Smooth muscle cell (in vitro differentiated cells): ENCODE measurements around the gene CAPN7. TPM values are rescaled to one million over a fixed set of nuclear protein-coding genes. Genes with fewer than 3 reads are reported as not detected.

Experiments
- DNase-seq: peaks from one replicate; lab custom pipeline; 2025; ENCODE audit not compliant: unreplicated experiment; lab: John Stamatoyannopoulos, UW
- H2AFZ ChIP-seq: fragments of 200-600 bp; sonication (generic); 2 replicates; pipeline ENCODE4 v1.6.0; 2016; ENCODE audit warnings: antibody characterized with exemption, low read depth, mild to moderate bottlenecking
- H3F3A ChIP-seq: fragments of 200-600 bp; sonication (generic); 2 replicates; pipeline ENCODE4 v1.6.0; 2017; ENCODE audit warnings: antibody characterized with exemption, low read depth
- H3K27ac ChIP-seq: fragments of 200-600 bp; sonication (generic); 2 replicates; pipeline ENCODE4 v1.5.1; 2016; ENCODE audit warnings: low read depth, mild to moderate bottlenecking
- H3K27me3 ChIP-seq: fragments of 200-600 bp; sonication (generic); 2 replicates; pipeline ENCODE4 v1.6.1; 2016; ENCODE audit warnings: low read depth, mild to moderate bottlenecking
- H3K36me3 ChIP-seq: fragments of 200-600 bp; sonication (generic); 2 replicates; pipeline ENCODE4 v1.5.1; 2016; ENCODE audit warnings: low read depth
- H3K4me1 ChIP-seq: fragments of 200-600 bp; sonication (generic); 2 replicates; pipeline ENCODE4 v1.5.1; 2016; ENCODE audit warnings: low read depth
- H3K4me2 ChIP-seq: fragments of 200-600 bp; sonication (generic); 2 replicates; pipeline ENCODE4 v1.6.0; 2016; ENCODE audit warnings: mild to moderate bottlenecking
- H3K4me3 ChIP-seq: fragments of 200-600 bp; sonication (generic); 2 replicates; pipeline ENCODE4 v1.5.1; 2016; ENCODE audit warnings: mild to moderate bottlenecking
- H3K79me2 ChIP-seq: fragments of 200-600 bp; sonication (generic); 2 replicates; pipeline ENCODE4 v1.6.0; 2016; ENCODE audit warnings: low read depth, mild to moderate bottlenecking
- H3K9ac ChIP-seq: fragments of 200-600 bp; sonication (generic); 2 replicates; pipeline ENCODE4 v1.6.0; 2016; ENCODE audit warnings: low read depth
- H3K9me3 ChIP-seq: fragments of 200-600 bp; sonication (generic); replicated peaks from 2 replicates; pipeline ENCODE4 v1.5.1; 2016; ENCODE audit warnings: low read depth
- H4K20me1 ChIP-seq: fragments of 200-600 bp; sonication (generic); 2 replicates; pipeline ENCODE4 v1.6.0; 2016; ENCODE audit warnings: low read depth
- WGBS: methylation state at CpG from one replicate; pipeline ENCODE4 v1.1.7; 2016; ENCODE audit warnings: low lambda C conversion rate; 5-methylcytosine and 5-hydroxymethylcytosine counted together
- polyA plus RNA-seq: library from polyadenylated mRNA; unstranded; fragments of >200 nt; fragmentation: Nextera tagmentation; extraction: Ambion mirVana; gene quantifications from 2 replicates; pipeline ENCODE4 v1.2.1, GENCODE V29; 2016
- total RNA-seq: library from RNA; depleted of rRNA; stranded (reverse); fragments of >200 nt; gene quantifications from 2 replicates; pipeline ENCODE4 v1.2.3, GENCODE V29; 2014
- TF ChIP-seq, protein P1 (sequence below): fragments of 200-600 bp; sonication (generic); IDR thresholded peaks from 2 replicates; pipeline ENCODE4 v1.5.1; 2017; ENCODE audit warnings: borderline replicate concordance, mild to moderate bottlenecking, antibody characterized with exemption; ENCODE audit not compliant: insufficient read depth, poor library complexity, severe bottlenecking

CAPN7 gene
- total and polyA plus RNA-seq, 2 experiments from 2014 or later: 20.5 to 38.7 TPM

DNA sequence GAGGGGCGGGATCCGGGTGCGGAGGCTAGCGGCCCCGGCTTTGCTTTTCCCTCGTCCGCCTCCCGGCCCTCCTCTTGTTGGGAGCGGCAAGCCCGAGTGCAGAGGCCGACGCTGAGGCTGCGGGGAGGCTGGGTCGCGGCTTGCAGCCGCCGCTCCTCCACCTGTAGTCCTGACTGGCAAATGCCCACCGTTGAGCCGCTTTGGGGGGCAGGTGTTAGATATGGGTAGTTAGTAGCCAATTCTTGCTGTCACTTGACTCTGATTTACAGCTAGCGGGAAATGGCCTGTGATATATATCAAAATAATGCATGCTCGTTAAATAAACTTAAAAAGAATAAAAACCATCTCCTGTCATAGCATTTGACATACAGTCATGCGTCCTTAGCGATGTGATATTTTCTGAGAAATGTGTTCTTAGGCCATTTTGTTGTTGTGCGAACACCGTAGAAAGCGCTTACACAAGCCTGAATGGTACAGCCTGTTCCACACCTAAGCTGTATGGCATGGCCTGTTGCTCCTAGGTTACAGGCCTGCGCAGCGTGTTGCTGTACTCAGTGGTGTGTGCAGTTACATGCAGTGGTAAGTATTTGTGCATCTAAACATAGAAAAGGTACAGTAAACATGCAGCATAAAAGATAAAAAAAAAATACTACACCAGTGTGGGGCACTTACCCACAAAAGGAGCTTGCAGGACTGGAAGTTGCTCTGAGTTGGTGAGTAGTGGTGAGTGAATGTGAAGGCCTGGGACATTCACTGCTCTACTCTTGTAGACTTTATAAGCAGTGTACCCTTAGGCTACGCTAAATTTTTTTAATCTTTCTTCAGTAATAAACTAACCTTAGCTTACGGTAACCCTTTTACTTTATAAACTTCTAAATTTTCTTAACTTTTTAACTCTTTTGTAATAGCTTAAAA, 873 bp downstream of the CAPN7 start:
- peaks cover 12% of the 10 kb centered on the region for H3F3A ChIP-seq
- H3K9me3 ChIP-seq: no peaks in the 10 kb centered on the region
- no peaks in the 10 kb centered on the region for H3K27me3 ChIP-seq
- no peaks in the 10 kb centered on the region for H3K36me3 ChIP-seq
- peak overlapping the region; percentile 97 for H3K4me3 ChIP-seq
- peak overlapping the region; percentile 98 for H3K4me2 ChIP-seq
- H4K20me1 ChIP-seq: peaks cover 51% of the 10 kb centered on the region
- DNase-seq: no peak
- peak overlapping the region; percentile 89 for H3K27ac ChIP-seq
- TF ChIP-seq, protein P1, sequence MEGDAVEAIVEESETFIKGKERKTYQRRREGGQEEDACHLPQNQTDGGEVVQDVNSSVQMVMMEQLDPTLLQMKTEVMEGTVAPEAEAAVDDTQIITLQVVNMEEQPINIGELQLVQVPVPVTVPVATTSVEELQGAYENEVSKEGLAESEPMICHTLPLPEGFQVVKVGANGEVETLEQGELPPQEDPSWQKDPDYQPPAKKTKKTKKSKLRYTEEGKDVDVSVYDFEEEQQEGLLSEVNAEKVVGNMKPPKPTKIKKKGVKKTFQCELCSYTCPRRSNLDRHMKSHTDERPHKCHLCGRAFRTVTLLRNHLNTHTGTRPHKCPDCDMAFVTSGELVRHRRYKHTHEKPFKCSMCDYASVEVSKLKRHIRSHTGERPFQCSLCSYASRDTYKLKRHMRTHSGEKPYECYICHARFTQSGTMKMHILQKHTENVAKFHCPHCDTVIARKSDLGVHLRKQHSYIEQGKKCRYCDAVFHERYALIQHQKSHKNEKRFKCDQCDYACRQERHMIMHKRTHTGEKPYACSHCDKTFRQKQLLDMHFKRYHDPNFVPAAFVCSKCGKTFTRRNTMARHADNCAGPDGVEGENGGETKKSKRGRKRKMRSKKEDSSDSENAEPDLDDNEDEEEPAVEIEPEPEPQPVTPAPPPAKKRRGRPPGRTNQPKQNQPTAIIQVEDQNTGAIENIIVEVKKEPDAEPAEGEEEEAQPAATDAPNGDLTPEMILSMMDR: no peak
- peaks cover 8% of the 10 kb centered on the region for H3K4me1 ChIP-seq
- H2AFZ ChIP-seq: peak overlapping the region; percentile 98
- 11% methylated on average over 29 of the region's 30 CpGs for WGBS
- peak overlapping the region; percentile 98 for H3K9ac ChIP-seq
- H3K79me2 ChIP-seq: peaks cover 55% of the 10 kb centered on the region

DNA sequence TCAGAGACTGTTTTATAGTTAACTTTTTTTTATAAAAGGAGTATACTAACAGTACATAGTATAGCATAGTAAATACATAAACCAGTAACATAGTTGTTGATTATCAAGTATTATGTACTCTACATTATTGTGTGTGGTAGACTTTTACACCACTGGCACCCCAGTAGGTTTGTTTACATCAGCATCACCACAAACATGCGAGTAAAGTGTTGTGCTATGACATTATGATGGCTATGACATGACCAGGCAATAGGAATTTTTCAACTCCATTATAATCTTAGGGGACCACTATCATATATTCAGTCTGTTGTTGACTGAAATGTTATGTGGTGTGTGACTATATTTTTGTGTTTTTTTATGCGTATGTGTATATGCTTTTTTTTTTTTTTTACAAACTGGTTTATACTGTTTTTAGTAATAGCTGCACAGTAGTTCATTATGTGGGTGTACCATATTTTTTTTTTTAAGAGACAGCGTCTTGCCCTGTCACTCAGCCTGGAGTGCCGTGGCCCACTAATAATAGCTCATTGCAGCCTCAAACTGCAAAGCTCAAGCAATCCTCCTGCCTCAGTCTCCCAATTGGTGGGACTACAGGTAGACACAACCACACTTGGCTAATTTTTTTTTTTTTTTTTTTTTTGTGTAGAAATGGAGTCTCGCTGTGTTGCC, 1.9 kb downstream of the CAPN7 start:
- TF ChIP-seq, protein P1: no peak
- H4K20me1 ChIP-seq: peaks cover 56% of the 10 kb centered on the region
- H3K9me3 ChIP-seq: no peaks in the 10 kb centered on the region
- H3K79me2 ChIP-seq: peaks cover 64% of the 10 kb centered on the region
- H3K4me1 ChIP-seq: peaks cover 8% of the 10 kb centered on the region
- peak overlapping the region; percentile 89 for H3K27ac ChIP-seq
- peaks cover 12% of the 10 kb centered on the region for H3F3A ChIP-seq
- H3K4me3 ChIP-seq: peak overlapping the region; percentile 97
- H3K9ac ChIP-seq: peak overlapping the region; percentile 98
- WGBS: 84% methylated on average over 5 of the region's 5 CpGs
- H3K27me3 ChIP-seq: no peaks in the 10 kb centered on the region
- H2AFZ ChIP-seq: no peak overlapping the region
- H3K4me2 ChIP-seq: peak overlapping the region; percentile 98
- DNase-seq: no peak
- peaks cover 5% of the 10 kb centered on the region for H3K36me3 ChIP-seq

DNA sequence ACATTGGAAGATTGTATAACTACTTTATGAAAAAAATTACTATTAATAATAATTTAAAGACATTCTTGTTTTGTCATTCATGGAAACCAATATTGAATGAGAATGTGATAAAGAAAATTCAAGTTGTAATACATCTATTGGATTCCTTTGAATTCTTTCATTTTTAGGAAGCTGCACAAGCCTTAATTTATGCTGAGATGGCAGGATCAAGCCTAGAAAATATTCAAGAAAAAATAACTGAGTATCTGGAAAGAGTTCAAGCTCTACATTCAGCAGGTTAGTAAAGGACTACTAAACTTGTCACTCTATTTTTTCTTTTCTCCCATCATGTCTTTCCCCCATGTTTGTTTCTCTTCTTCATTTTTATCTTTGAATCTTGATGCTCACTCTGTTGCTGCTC, 5.9 kb downstream of the CAPN7 start:
- no peaks in the 10 kb centered on the region for H3F3A ChIP-seq
- DNase-seq: no peak
- H3K4me2 ChIP-seq: no peak overlapping the region
- H3K4me1 ChIP-seq: peaks cover 8% of the 10 kb centered on the region
- H2AFZ ChIP-seq: no peak overlapping the region
- peaks cover 17% of the 10 kb centered on the region for H3K36me3 ChIP-seq
- TF ChIP-seq, protein P1: no peak
- no peak overlapping the region for H3K9ac ChIP-seq
- H3K4me3 ChIP-seq: no peak overlapping the region
- H3K27me3 ChIP-seq: no peaks in the 10 kb centered on the region
- no peak overlapping the region for H3K27ac ChIP-seq
- H4K20me1 ChIP-seq: peaks cover 76% of the 10 kb centered on the region
- H3K9me3 ChIP-seq: no peaks in the 10 kb centered on the region
- peaks cover 70% of the 10 kb centered on the region for H3K79me2 ChIP-seq
